OCI-LY3 (cell line): ENCODE data around the gene SBK3.

ENCODE experiments used
- H2AFZ ChIP-seq: fragments of 200-600, 300-600 bp; shearing (Covaris generic); 2 replicates; pipeline ENCODE4 v1.6.0; 2014; ENCODE audit warnings: antibody characterized with exemption, low read depth, low read length
- H3K27ac ChIP-seq: fragments of 200-600, 300-600 bp; sonication (generic); 2 replicates; pipeline ENCODE4 v1.5.1; 2014; ENCODE audit warnings: mild to moderate bottlenecking, low read length, moderate library complexity, mixed read lengths
- H3K27me3 ChIP-seq: fragments of 200-600, 300-600 bp; sonication (generic); 2 replicates; pipeline ENCODE4 v1.6.1; 2014; ENCODE audit warnings: low read depth, low read length, mixed read lengths
- H3K36me3 ChIP-seq: fragments of 200-600, 300-600 bp; sonication (generic); replicated peaks from 2 replicates; pipeline ENCODE3; 2014; ENCODE audit warnings: low read depth, low read length, mixed read lengths
- H3K4me1 ChIP-seq: fragments of 300-600, 200-600 bp; sonication (generic); 2 replicates; pipeline ENCODE4 v1.6.1; 2014; ENCODE audit warnings: low read length, mixed read lengths
- H3K4me2 ChIP-seq: fragments of 200-600, 300-600 bp; sonication (generic); 2 replicates; pipeline ENCODE4 v1.6.1; 2014; ENCODE audit warnings: low read length, mixed read lengths
- H3K4me3 ChIP-seq: fragments of 300-600, 200-600 bp; sonication (generic); 2 replicates; pipeline ENCODE4 v1.5.1; 2014; ENCODE audit warnings: antibody characterized with exemption, mild to moderate bottlenecking, low read length, moderate library complexity
- H3K79me2 ChIP-seq: fragments of 300-600, 200-600 bp; shearing (Covaris generic); 2 replicates; pipeline ENCODE4 v1.6.1; 2014; ENCODE audit warnings: mild to moderate bottlenecking, low read length, mixed read lengths
- H3K9ac ChIP-seq: fragments of 300-600, 200-600 bp; shearing (Covaris generic); 2 replicates; pipeline ENCODE4 v1.6.0; 2014; ENCODE audit warnings: mild to moderate bottlenecking, low read length, moderate library complexity
- H3K9me3 ChIP-seq: fragments of 200-600, 300-600 bp; shearing (Covaris generic); 2 replicates; pipeline ENCODE4 v1.6.1; 2014; ENCODE audit warnings: low read length, mixed read lengths; ENCODE audit not compliant: insufficient read depth
- H4K20me1 ChIP-seq: fragments of 200-600, 300-600 bp; sonication (generic); 2 replicates; pipeline ENCODE4 v1.6.1; 2016; ENCODE audit warnings: low read length, mixed read lengths; ENCODE audit not compliant: insufficient read depth
- EZH2phosphoT487 ChIP-seq: fragments of 200-600 bp; shearing (Covaris generic); IDR thresholded peaks from 2 replicates; pipeline ENCODE4 v1.6.1; 2018; ENCODE audit warnings: antibody characterized with exemption, mixed run types, low read depth
- TF ChIP-seq, protein P1 (sequence below): fragments of 200-600, 300-600 bp; sonication (generic); IDR thresholded peaks from 2 replicates; pipeline ENCODE4 v1.5.1; 2014; ENCODE audit warnings: antibody characterized with exemption, low read length, low read depth

The SBK3 gene

DNA sequence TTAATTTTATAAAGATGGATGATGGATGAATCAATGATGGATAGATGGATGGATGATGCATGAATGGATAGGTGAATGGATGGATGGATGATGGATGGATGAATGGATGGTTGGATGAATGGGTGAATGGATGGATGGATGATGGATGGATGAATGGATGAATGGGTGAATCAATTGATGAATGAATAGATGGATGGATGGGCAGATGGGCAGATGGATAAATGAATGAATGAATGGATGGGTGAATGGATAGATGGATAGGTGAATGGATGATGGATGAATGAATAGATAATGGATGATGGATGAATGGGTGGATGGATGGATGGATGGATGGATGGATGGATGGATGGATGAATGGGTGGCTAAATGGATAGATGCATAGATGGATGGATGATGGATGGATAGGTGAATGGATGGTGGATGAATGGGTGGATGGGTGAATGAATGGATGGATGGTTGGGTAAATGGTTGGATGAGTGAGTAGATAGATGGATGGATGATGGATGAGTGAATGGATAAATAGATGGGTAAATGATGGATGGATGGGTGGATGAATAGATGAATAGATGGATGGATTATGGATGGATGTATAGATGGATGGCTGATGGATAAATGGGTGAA is 22.5 kb upstream of the SBK3 start:
- Histone ChIP-seq H3K27me3 (no peaks in the 10 kb centered on the region), H3K4me2 (no peak overlapping the region), H2AFZ (no peak overlapping the region), H3K9me3 (no peaks in the 10 kb centered on the region), H3K36me3 (no peaks in the 10 kb centered on the region), H3K27ac (no peak overlapping the region), H3K4me1 (no peaks in the 10 kb centered on the region), H4K20me1 (no peaks in the 10 kb centered on the region), H3K9ac (no peak overlapping the region), H3K4me3 (no peak overlapping the region), H3K79me2 (no peaks in the 10 kb centered on the region)
- no peak for TF ChIP-seq EZH2phosphoT487
- TF ChIP-seq, protein P1, sequence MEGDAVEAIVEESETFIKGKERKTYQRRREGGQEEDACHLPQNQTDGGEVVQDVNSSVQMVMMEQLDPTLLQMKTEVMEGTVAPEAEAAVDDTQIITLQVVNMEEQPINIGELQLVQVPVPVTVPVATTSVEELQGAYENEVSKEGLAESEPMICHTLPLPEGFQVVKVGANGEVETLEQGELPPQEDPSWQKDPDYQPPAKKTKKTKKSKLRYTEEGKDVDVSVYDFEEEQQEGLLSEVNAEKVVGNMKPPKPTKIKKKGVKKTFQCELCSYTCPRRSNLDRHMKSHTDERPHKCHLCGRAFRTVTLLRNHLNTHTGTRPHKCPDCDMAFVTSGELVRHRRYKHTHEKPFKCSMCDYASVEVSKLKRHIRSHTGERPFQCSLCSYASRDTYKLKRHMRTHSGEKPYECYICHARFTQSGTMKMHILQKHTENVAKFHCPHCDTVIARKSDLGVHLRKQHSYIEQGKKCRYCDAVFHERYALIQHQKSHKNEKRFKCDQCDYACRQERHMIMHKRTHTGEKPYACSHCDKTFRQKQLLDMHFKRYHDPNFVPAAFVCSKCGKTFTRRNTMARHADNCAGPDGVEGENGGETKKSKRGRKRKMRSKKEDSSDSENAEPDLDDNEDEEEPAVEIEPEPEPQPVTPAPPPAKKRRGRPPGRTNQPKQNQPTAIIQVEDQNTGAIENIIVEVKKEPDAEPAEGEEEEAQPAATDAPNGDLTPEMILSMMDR: no peak

GRCh38 chr19:55566823-55567222 is 21.5 kb upstream of the SBK3 start:
- no peak for TF ChIP-seq EZH2phosphoT487
- Histone ChIP-seq H3K27ac (no peak overlapping the region), H3K4me3 (no peak overlapping the region), H3K27me3 (no peaks in the 10 kb centered on the region), H3K4me2 (no peak overlapping the region), H3K79me2 (no peaks in the 10 kb centered on the region), H4K20me1 (no peaks in the 10 kb centered on the region), H3K9me3 (no peaks in the 10 kb centered on the region), H3K4me1 (no peaks in the 10 kb centered on the region), H3K9ac (no peak overlapping the region), H2AFZ (no peak overlapping the region), H3K36me3 (no peaks in the 10 kb centered on the region)

GRCh38 chr19:55563261-55563690 is 17.9 kb upstream of the SBK3 start:
- no peak overlapping the region for H3K27ac ChIP-seq
- no peaks in the 10 kb centered on the region for H3K79me2 ChIP-seq
- TF ChIP-seq, protein P1: no peak
- no peak for TF ChIP-seq EZH2phosphoT487
- no peak overlapping the region for H3K9ac ChIP-seq
- no peaks in the 10 kb centered on the region for H3K4me1 ChIP-seq
- H3K4me3 ChIP-seq: no peak overlapping the region
- H3K9me3 ChIP-seq: no peaks in the 10 kb centered on the region
- no peak overlapping the region for H2AFZ ChIP-seq
- H3K4me2 ChIP-seq: no peak overlapping the region
- H3K27me3 ChIP-seq: peaks cover 5% of the 10 kb centered on the region; the same call in 1 of the 2 replicates
- H3K36me3 ChIP-seq: no peaks in the 10 kb centered on the region
- no peaks in the 10 kb centered on the region for H4K20me1 ChIP-seq

DNA sequence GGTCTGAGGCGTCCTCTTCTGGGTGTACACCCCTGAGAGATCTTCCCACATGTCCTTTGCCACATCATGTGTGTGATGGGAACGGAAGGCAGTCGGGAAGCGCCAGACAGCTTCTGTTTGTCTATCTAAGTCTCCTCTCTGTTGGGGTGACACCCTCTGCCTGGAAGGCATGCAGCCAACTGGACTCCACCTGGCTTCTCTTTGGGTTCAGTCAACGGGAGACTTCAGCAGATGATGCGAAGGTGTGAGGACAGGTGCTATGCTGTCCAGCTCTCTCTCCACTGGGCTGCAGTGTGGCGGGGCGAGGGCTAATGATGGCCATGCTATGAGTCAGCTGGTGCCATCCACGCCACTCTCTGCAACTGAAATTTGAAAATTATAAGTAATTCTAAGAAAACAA is 14.3 kb upstream of the SBK3 start:
- no peaks in the 10 kb centered on the region for H3K36me3 ChIP-seq
- H2AFZ ChIP-seq: no peak overlapping the region
- H3K79me2 ChIP-seq: no peaks in the 10 kb centered on the region
- H3K4me2 ChIP-seq: no peak overlapping the region
- H3K27me3 ChIP-seq: peaks cover 5% of the 10 kb centered on the region; the same call in 1 of the 2 replicates
- H3K4me1 ChIP-seq: no peaks in the 10 kb centered on the region
- no peaks in the 10 kb centered on the region for H3K9me3 ChIP-seq
- H3K4me3 ChIP-seq: no peak overlapping the region
- TF ChIP-seq, protein P1: no peak
- TF ChIP-seq EZH2phosphoT487: no peak
- H4K20me1 ChIP-seq: no peaks in the 10 kb centered on the region
- H3K9ac ChIP-seq: no peak overlapping the region
- H3K27ac ChIP-seq: no peak overlapping the region
